ENCODE results near the gene TMEM132D. TPM values are rescaled to one million over a fixed set of nuclear protein-coding genes. Genes with fewer than 3 reads are reported as not detected.

The TMEM132D gene
- total and polyA plus RNA-seq, 4 donors: 0.01 to 0.14 (median 0.08) TPM

GRCh38 chr12:129413295-129413694 is 490.5 kb downstream of the TMEM132D start:
- H3K27ac ChIP-seq (ENCODE audit: low read depth in 1 of 2, low read length in 2 of 2): no peak overlapping the region
- 72% methylated on average over 2 of the region's 2 CpGs for WGBS
- no peaks in the 10 kb centered on the region for H3K4me1 ChIP-seq (ENCODE audit: control insufficient read depth in 4 of 4, insufficient read depth in 4 of 4, low read length in 3 of 4)
- no peak overlapping the region for H3K4me3 ChIP-seq (ENCODE audit: low read depth in 1 of 3, low read length in 3 of 3)
- H3K36me3 ChIP-seq (ENCODE audit: control insufficient read depth in 4 of 4, insufficient read depth in 3 of 4, low read depth in 1 of 4, low read length in 3 of 4): no peaks in the 10 kb centered on the region
- no peaks in the 10 kb centered on the region for H3K9me3 ChIP-seq (ENCODE audit: control insufficient read depth in 4 of 4, low read length in 3 of 4)
- peaks cover 0 to 3% (median 0%) of the 10 kb centered on the region in 4 donors for H3K27me3 ChIP-seq (ENCODE audit: control insufficient read depth in 4 of 4, insufficient read depth in 4 of 4, low read length in 3 of 4)
- H3K9ac ChIP-seq (ENCODE audit: low read depth in 1 of 2, low read length in 2 of 2): no peak overlapping the region
- no peak for DNase-seq (ENCODE audit: low spot score)
- TF ChIP-seq EGR1 (IDR thresholded peaks at IDR 0.05; ENCODE audit: low read depth in 2 of 2) (no peak), FOXA2 (IDR thresholded peaks at IDR 0.05) (no peak), HNF4G (IDR thresholded peaks at IDR 0.05) (no peak), RAD21 (IDR thresholded peaks at IDR 0.05) (no peak), GABPA (IDR thresholded peaks at IDR 0.05 in 1 of 2, conservative IDR thresholded peaks at IDR 0.05 in 1 of 2) (no peak), YY1 (IDR thresholded peaks at IDR 0.05) (no peak), FOXA1 (IDR thresholded peaks at IDR 0.05) (no peak), ATF3 (IDR thresholded peaks at IDR 0.05) (no peak), TAF1 (conservative IDR thresholded peaks at IDR 0.05) (no peak)
- TF ChIP-seq, protein P1, sequence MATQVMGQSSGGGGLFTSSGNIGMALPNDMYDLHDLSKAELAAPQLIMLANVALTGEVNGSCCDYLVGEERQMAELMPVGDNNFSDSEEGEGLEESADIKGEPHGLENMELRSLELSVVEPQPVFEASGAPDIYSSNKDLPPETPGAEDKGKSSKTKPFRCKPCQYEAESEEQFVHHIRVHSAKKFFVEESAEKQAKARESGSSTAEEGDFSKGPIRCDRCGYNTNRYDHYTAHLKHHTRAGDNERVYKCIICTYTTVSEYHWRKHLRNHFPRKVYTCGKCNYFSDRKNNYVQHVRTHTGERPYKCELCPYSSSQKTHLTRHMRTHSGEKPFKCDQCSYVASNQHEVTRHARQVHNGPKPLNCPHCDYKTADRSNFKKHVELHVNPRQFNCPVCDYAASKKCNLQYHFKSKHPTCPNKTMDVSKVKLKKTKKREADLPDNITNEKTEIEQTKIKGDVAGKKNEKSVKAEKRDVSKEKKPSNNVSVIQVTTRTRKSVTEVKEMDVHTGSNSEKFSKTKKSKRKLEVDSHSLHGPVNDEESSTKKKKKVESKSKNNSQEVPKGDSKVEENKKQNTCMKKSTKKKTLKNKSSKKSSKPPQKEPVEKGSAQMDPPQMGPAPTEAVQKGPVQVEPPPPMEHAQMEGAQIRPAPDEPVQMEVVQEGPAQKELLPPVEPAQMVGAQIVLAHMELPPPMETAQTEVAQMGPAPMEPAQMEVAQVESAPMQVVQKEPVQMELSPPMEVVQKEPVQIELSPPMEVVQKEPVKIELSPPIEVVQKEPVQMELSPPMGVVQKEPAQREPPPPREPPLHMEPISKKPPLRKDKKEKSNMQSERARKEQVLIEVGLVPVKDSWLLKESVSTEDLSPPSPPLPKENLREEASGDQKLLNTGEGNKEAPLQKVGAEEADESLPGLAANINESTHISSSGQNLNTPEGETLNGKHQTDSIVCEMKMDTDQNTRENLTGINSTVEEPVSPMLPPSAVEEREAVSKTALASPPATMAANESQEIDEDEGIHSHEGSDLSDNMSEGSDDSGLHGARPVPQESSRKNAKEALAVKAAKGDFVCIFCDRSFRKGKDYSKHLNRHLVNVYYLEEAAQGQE (IDR thresholded peaks at IDR 0.05): no peak

- H3K9ac ChIP-seq (ENCODE audit: low read depth in 1 of 2, low read length in 2 of 2): no peak overlapping the region
- H3K36me3 ChIP-seq (ENCODE audit: control insufficient read depth in 4 of 4, insufficient read depth in 3 of 4, low read depth in 1 of 4, low read length in 3 of 4): no peaks in the 10 kb centered on the region
- 82% methylated on average over 8 of the region's 8 CpGs for WGBS
- no peak for TF ChIP-seq FOXA1 (IDR thresholded peaks at IDR 0.05)
- no peak for TF ChIP-seq RAD21 (IDR thresholded peaks at IDR 0.05)
- no peak for TF ChIP-seq TAF1 (conservative IDR thresholded peaks at IDR 0.05)
- TF ChIP-seq, protein P2, sequence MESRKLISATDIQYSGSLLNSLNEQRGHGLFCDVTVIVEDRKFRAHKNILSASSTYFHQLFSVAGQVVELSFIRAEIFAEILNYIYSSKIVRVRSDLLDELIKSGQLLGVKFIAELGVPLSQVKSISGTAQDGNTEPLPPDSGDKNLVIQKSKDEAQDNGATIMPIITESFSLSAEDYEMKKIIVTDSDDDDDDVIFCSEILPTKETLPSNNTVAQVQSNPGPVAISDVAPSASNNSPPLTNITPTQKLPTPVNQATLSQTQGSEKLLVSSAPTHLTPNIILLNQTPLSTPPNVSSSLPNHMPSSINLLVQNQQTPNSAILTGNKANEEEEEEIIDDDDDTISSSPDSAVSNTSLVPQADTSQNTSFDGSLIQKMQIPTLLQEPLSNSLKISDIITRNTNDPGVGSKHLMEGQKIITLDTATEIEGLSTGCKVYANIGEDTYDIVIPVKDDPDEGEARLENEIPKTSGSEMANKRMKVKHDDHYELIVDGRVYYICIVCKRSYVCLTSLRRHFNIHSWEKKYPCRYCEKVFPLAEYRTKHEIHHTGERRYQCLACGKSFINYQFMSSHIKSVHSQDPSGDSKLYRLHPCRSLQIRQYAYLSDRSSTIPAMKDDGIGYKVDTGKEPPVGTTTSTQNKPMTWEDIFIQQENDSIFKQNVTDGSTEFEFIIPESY (IDR thresholded peaks at IDR 0.05): no peak
- no peak for TF ChIP-seq JUND (IDR thresholded peaks at IDR 0.05)
- no peak for TF ChIP-seq SP1 (IDR thresholded peaks at IDR 0.05)
- no peak for TF ChIP-seq EGR1 (IDR thresholded peaks at IDR 0.05; ENCODE audit: low read depth in 2 of 2)
- TF ChIP-seq NR2F2 (IDR thresholded peaks at IDR 0.05): no peak
- no peak for TF ChIP-seq HNF4A (conservative IDR thresholded peaks at IDR 0.05)
- TF ChIP-seq HNF4G (IDR thresholded peaks at IDR 0.05): no peak
- no peak for TF ChIP-seq GABPA (IDR thresholded peaks at IDR 0.05 in 1 of 2, conservative IDR thresholded peaks at IDR 0.05 in 1 of 2)
- no peak for TF ChIP-seq FOXA2 (IDR thresholded peaks at IDR 0.05)
- TF ChIP-seq RXRA (IDR thresholded peaks at IDR 0.05): no peak
- no peak for TF ChIP-seq MAX (IDR thresholded peaks at IDR 0.05)
- TF ChIP-seq, protein P3, sequence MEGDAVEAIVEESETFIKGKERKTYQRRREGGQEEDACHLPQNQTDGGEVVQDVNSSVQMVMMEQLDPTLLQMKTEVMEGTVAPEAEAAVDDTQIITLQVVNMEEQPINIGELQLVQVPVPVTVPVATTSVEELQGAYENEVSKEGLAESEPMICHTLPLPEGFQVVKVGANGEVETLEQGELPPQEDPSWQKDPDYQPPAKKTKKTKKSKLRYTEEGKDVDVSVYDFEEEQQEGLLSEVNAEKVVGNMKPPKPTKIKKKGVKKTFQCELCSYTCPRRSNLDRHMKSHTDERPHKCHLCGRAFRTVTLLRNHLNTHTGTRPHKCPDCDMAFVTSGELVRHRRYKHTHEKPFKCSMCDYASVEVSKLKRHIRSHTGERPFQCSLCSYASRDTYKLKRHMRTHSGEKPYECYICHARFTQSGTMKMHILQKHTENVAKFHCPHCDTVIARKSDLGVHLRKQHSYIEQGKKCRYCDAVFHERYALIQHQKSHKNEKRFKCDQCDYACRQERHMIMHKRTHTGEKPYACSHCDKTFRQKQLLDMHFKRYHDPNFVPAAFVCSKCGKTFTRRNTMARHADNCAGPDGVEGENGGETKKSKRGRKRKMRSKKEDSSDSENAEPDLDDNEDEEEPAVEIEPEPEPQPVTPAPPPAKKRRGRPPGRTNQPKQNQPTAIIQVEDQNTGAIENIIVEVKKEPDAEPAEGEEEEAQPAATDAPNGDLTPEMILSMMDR (IDR thresholded peaks at IDR 0.05; ENCODE audit: low read depth, low read length, missing input control): no peak
- no peak for TF ChIP-seq YY1 (IDR thresholded peaks at IDR 0.05)
- TF ChIP-seq, protein P1 (IDR thresholded peaks at IDR 0.05): no peak
- TF ChIP-seq ATF3 (IDR thresholded peaks at IDR 0.05): no peak
- H3K27me3 ChIP-seq (ENCODE audit: control insufficient read depth in 4 of 4, insufficient read depth in 4 of 4, low read length in 3 of 4): peaks cover 0 to 3% (median 0%) of the 10 kb centered on the region in 4 donors
- no peak for DNase-seq (ENCODE audit: low spot score)
- H3K4me1 ChIP-seq (ENCODE audit: control insufficient read depth in 4 of 4, insufficient read depth in 4 of 4, low read length in 3 of 4): no peaks in the 10 kb centered on the region
- H3K4me3 ChIP-seq (ENCODE audit: low read depth in 1 of 3, low read length in 3 of 3): no peak overlapping the region
- H3K9me3 ChIP-seq (ENCODE audit: control insufficient read depth in 4 of 4, low read length in 3 of 4): no peaks in the 10 kb centered on the region
- H3K27ac ChIP-seq (ENCODE audit: low read depth in 1 of 2, low read length in 2 of 2): no peak overlapping the region
Measured at GRCh38 chr12:129409281-129409680, 494.5 kb downstream of the TMEM132D start.

All from liver (tissue), 9 donors.